ENCODE results near the gene ZBTB48. TPM values are rescaled to one million over a fixed set of nuclear protein-coding genes. Genes with fewer than 3 reads are reported as not detected.

ZBTB48 gene
- total RNA-seq, 4 donors from 2014 or later: 26.5 to 79.7 (median 47.6) TPM

- Histone ChIP-seq H3K4me3 (no peak overlapping the region), H3K9me3 (no peaks in the 10 kb centered on the region), H3K27me3 (no peaks in the 10 kb centered on the region), H3K36me3 (no peaks in the 10 kb centered on the region), H3K27ac (no peak overlapping the region), H3K4me1 (no peaks in the 10 kb centered on the region)
- DNase-seq: no peak
- intact Hi-C loops (cut with DNase I; ENCODE audit: low total_unique reads): no loop called here
- TF ChIP-seq POLR2A (IDR thresholded peaks at IDR 0.05) (no peak), CTCF (IDR thresholded peaks at IDR 0.05) (no peak)
These were observed 43.5 kb upstream of the ZBTB48 start for GRCh38 chr1:6536291-6536690.

- Histone ChIP-seq H3K4me1 (no peaks in the 10 kb centered on the region), H3K36me3 (no peaks in the 10 kb centered on the region), H3K27ac (no peak overlapping the region), H3K27me3 (no peaks in the 10 kb centered on the region), H3K4me3 (no peak overlapping the region), H3K9me3 (no peaks in the 10 kb centered on the region)
- no peak for DNase-seq
- intact Hi-C loops (cut with DNase I; ENCODE audit: low total_unique reads): no loop called here
- TF ChIP-seq POLR2A (IDR thresholded peaks at IDR 0.05): no peak
- TF ChIP-seq CTCF (IDR thresholded peaks at IDR 0.05): no peak
These were observed 40.8 kb upstream of the ZBTB48 start for GRCh38 chr1:6538956-6539355.

DNA sequence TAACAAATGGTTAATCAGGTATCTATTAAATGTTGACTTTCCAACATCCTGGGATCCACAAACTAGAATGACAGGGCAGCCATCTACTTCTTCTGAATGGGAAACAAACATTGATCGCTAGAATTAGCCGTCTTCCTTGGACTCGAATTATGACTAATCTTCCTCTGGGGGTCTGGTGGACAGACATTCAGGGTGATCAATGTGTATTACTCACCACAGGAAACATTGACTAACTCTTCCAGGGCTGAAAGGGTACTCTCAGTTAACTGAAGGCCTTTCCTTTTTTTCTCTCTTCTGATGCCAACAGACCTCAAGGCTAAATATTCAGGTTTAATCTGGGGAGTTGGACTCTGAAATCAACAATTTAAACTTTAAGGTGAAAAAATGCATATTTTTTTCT is 35.0 kb upstream of the ZBTB48 start:
- TF ChIP-seq CTCF (IDR thresholded peaks at IDR 0.05) (no peak), POLR2A (IDR thresholded peaks at IDR 0.05) (no peak)
- no peak overlapping the region for H3K4me3 ChIP-seq
- no peak overlapping the region for H3K27ac ChIP-seq
- H3K4me1 ChIP-seq: no peaks in the 10 kb centered on the region
- DNase-seq: no peak
- intact Hi-C loops (cut with DNase I; ENCODE audit: low total_unique reads): no loop called here
- H3K36me3 ChIP-seq: no peaks in the 10 kb centered on the region
- H3K9me3 ChIP-seq: no peaks in the 10 kb centered on the region
- no peaks in the 10 kb centered on the region for H3K27me3 ChIP-seq

GRCh38 chr1:6545276-6546112 is 34.3 kb upstream of the ZBTB48 start:
- intact Hi-C loops (cut with DNase I; ENCODE audit: low total_unique reads): no loop called here
- Histone ChIP-seq H3K4me3 (no peak overlapping the region), H3K4me1 (no peaks in the 10 kb centered on the region), H3K9me3 (no peaks in the 10 kb centered on the region), H3K27ac (no peak overlapping the region), H3K27me3 (no peaks in the 10 kb centered on the region), H3K36me3 (no peaks in the 10 kb centered on the region)
- TF ChIP-seq POLR2A (IDR thresholded peaks at IDR 0.05): no peak
- no peak for TF ChIP-seq CTCF (IDR thresholded peaks at IDR 0.05)
- no peak for DNase-seq

DNA sequence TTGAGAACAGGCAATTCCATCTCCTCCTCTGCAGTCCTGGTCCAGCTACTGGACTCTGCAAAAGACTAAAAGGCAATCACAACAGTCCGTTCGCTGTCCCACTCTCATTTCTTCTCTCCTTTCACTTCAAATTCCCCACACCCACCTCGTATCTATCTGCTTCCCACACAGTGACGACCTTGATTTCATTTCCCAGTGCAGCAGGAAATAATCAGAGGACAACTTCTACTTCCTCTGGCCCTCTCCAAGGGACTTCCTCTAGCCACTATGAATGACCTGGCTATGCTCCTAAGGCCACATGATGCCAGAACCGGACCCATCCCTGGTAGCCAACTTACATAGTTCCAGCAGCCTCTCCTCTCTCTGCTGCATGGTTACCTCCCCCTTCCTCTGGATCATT is 33.5 kb upstream of the ZBTB48 start:
- Histone ChIP-seq H3K36me3 (no peaks in the 10 kb centered on the region), H3K27ac (no peak overlapping the region), H3K4me1 (no peaks in the 10 kb centered on the region), H3K9me3 (no peaks in the 10 kb centered on the region), H3K27me3 (no peaks in the 10 kb centered on the region), H3K4me3 (no peak overlapping the region)
- intact Hi-C loops (cut with DNase I; ENCODE audit: low total_unique reads): no loop called here
- no peak for TF ChIP-seq CTCF (IDR thresholded peaks at IDR 0.05)
- no peak for TF ChIP-seq POLR2A (IDR thresholded peaks at IDR 0.05)
- no peak for DNase-seq

All from uterus (tissue), 4 donors.